Measurements from ENCODE around the gene MMP7. TPM values are rescaled to one million over a fixed set of nuclear protein-coding genes. Genes with fewer than 3 reads are reported as not detected.

MMP7 gene
- total and polyA plus RNA-seq, 12 donors, result 0.39 to 0.61 (median 0.44) TPM; not detected in 9

GRCh38 chr11:102491969-102492368, 38.6 kb downstream of the MMP7 start:
- DNase-seq, result no peak
- Histone ChIP-seq H3K36me3 (replicated peaks in 1 of 2) (no peaks in the 10 kb centered on the region), H3K4me3 (no peak overlapping the region), H3K4me1 (replicated peaks in 1 of 2) (no peaks in the 10 kb centered on the region), H3K27me3 (no peaks in the 10 kb centered on the region), H3K27ac (no peak overlapping the region), H3K9me3 (replicated peaks in 1 of 3) (no peaks in the 10 kb centered on the region)
- intact Hi-C loops (cut with DNase I), result loop anchor here (5.0 to 10.0 kb wide), 2 partner anchors 150 to 207 kb away; no protein-coding TSS in a partner anchor
- no peak for TF ChIP-seq POLR2A (IDR thresholded peaks at IDR 0.05)
- no peak for TF ChIP-seq CTCF (IDR thresholded peaks at IDR 0.05)
- 91 to 97% (median 94%) methylated on average over 2 of the region's 2 CpGs for WGBS, 4 donors

GRCh38 chr11:102489186-102490145, 41.1 kb downstream of the MMP7 start:
- WGBS, 4 donors, result 68 to 95% (median 80%) methylated on average over 5 of the region's 5 CpGs
- H3K4me1 ChIP-seq (replicated peaks in 1 of 2), result peaks cover 0 to 4% of the 10 kb centered on the region in 2 donors
- no peaks in the 10 kb centered on the region for H3K27me3 ChIP-seq
- H3K4me3 ChIP-seq, result no peak overlapping the region
- no peak overlapping the region for H3K27ac ChIP-seq
- TF ChIP-seq POLR2A (IDR thresholded peaks at IDR 0.05), result no peak
- no peak for TF ChIP-seq CTCF (IDR thresholded peaks at IDR 0.05)
- H3K9me3 ChIP-seq (replicated peaks in 1 of 3), result no peaks in the 10 kb centered on the region
- DNase-seq, result no peak
- intact Hi-C loops (cut with DNase I), result loop anchor here (5.0 to 10.0 kb wide), 3 partner anchors 95 to 205 kb away; no protein-coding TSS in a partner anchor
- H3K36me3 ChIP-seq (replicated peaks in 1 of 2), result no peaks in the 10 kb centered on the region

- Histone ChIP-seq H3K27ac (no peak overlapping the region), H3K4me3 (no peak overlapping the region), H3K27me3 (no peaks in the 10 kb centered on the region), H3K9me3 (replicated peaks in 1 of 3) (no peaks in the 10 kb centered on the region), H3K36me3 (replicated peaks in 1 of 2) (no peaks in the 10 kb centered on the region), H3K4me1 (replicated peaks in 1 of 2) (peaks cover 0 to 4% of the 10 kb centered on the region in 2 donors)
- WGBS, 4 donors, result 82 to 86% (median 83%) methylated on average over 3 of the region's 3 CpGs
- TF ChIP-seq CTCF (IDR thresholded peaks at IDR 0.05) (no peak), POLR2A (IDR thresholded peaks at IDR 0.05) (no peak)
- intact Hi-C loops (cut with DNase I), result loop anchor here in 1 of 2 donors (10.0 kb wide), 1 partner anchor 93 kb away; no protein-coding TSS in a partner anchor
- no peak for DNase-seq
Measured at GRCh38 chr11:102488208-102488607, 42.3 kb downstream of the MMP7 start.

GRCh38 chr11:102487214-102487613, 43.3 kb downstream of the MMP7 start:
- 41 to 93% (median 91%) methylated on average over 1 of the region's 1 CpG for WGBS, 4 donors
- intact Hi-C loops (cut with DNase I), result loop anchor here in 1 of 2 donors (10.0 kb wide), 1 partner anchor 92 kb away; no protein-coding TSS in a partner anchor

More at GRCh38 chr11:102487214-102487613, 43.3 kb downstream of the MMP7 start:
- no peaks in the 10 kb centered on the region for H3K36me3 ChIP-seq (replicated peaks in 1 of 2)
- H3K4me3 ChIP-seq, result no peak overlapping the region
- peaks cover 0 to 4% of the 10 kb centered on the region in 2 donors for H3K4me1 ChIP-seq (replicated peaks in 1 of 2)
- TF ChIP-seq CTCF (IDR thresholded peaks at IDR 0.05) (no peak), POLR2A (IDR thresholded peaks at IDR 0.05) (no peak)
- no peak overlapping the region for H3K27ac ChIP-seq
- H3K27me3 ChIP-seq, result no peaks in the 10 kb centered on the region
- H3K9me3 ChIP-seq (replicated peaks in 1 of 3), result no peaks in the 10 kb centered on the region
- no peak for DNase-seq

All from adrenal gland (tissue), 12 donors.